ENCODE measurements around the gene LAP3.

- TF ChIP-seq, protein P1, sequence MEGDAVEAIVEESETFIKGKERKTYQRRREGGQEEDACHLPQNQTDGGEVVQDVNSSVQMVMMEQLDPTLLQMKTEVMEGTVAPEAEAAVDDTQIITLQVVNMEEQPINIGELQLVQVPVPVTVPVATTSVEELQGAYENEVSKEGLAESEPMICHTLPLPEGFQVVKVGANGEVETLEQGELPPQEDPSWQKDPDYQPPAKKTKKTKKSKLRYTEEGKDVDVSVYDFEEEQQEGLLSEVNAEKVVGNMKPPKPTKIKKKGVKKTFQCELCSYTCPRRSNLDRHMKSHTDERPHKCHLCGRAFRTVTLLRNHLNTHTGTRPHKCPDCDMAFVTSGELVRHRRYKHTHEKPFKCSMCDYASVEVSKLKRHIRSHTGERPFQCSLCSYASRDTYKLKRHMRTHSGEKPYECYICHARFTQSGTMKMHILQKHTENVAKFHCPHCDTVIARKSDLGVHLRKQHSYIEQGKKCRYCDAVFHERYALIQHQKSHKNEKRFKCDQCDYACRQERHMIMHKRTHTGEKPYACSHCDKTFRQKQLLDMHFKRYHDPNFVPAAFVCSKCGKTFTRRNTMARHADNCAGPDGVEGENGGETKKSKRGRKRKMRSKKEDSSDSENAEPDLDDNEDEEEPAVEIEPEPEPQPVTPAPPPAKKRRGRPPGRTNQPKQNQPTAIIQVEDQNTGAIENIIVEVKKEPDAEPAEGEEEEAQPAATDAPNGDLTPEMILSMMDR (conservative IDR thresholded peaks at IDR 0.05; ENCODE audit: low read depth, low read length), result no peak
- TF ChIP-seq EZH2 (IDR thresholded peaks at IDR 0.05; ENCODE audit: low read length, unreplicated experiment), result no peak
Measured at GRCh38 chr4:17528551-17529165, 48.3 kb upstream of the LAP3 start.
